ENCODE measurements around the gene E2F8. TPM values are rescaled to one million over a fixed set of nuclear protein-coding genes. Genes with fewer than 3 reads are reported as not detected.
A peak's percentile ranks its signal among the peaks of the same experiment; 100 is the strongest.

E2F8 gene
- polyA plus RNA-seq, 1 donor from 2014 or later = 0.07 TPM

DNA sequence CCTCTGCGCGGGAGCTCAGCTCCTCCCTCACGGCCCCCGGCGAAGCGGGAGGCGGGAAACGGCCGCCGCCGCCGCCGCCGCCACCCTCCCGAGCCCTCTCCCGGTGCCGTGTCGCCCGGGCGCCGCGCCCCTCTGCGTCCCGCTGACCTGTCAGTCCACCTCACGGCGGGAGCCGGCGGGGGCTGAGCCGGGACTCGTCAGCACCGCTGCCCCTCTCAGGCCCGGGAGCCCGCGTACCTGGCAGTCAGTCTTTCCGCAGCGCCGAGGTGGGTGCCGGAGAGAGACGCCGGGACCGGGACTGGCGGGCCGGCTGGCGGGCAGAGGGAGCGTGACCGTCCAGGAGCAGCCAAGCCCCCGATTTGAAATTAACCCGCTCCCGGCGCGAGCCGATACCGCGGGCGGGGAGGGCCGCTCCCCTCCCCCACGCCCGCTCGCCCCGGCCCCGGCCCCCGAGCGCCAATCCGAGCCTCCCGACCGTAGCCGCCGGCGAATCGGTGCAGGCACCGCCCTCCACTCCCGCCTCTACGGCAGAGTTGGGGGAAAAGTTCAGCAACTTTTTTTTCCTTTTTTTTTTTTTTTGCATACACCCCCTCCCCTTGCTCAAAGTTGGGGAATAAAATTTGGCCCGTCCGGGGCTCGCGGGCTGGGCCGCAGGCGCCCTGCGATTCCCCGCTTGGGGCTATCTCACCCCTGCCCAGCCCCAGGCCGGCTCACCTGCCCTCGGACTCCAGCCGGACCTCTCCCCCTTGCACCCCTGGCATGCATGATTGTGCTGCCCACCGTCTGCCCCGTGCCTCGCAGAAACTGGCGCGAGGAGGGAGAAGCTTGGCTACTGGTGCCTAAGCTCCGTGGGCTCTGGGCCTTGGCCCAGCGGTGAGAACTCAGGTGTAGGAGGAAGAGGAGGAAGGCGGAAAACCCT is 774 bp upstream of the E2F8 start:
- TF ChIP-seq TAF1 (IDR thresholded peaks at IDR 0.05; ENCODE audit: low read depth) (no peak), SMC3 (conservative IDR thresholded peaks at IDR 0.05; ENCODE audit: poor library complexity) (no peak), EZH2 (IDR thresholded peaks at IDR 0.05; ENCODE audit: borderline replicate concordance, insufficient read depth, low read length, poor library complexity, severe bottlenecking) (peak; percentile 75), RAD21 (conservative IDR thresholded peaks at IDR 0.05) (no peak), REST (IDR thresholded peaks at IDR 0.05; ENCODE audit: borderline replicate concordance) (no peak)
- Histone ChIP-seq H3K27me3 (ENCODE audit: insufficient read depth, low read depth, low read length) (peaks cover 42% of the 10 kb centered on the region), H3F3A (ENCODE audit: insufficient read depth, low read length, poor library complexity, severe bottlenecking) (no peaks in the 10 kb centered on the region), H2AFZ (ENCODE audit: low read depth, low read length) (no peak overlapping the region), H3K9me2 (ENCODE audit: insufficient read depth, low read length) (no peaks in the 10 kb centered on the region), H3K36me3 (ENCODE audit: insufficient read depth, low read length) (no peaks in the 10 kb centered on the region), H3K9ac (ENCODE audit: low read length) (no peak overlapping the region), H3K4me2 (ENCODE audit: low read length) (peak overlapping the region; percentile 48), H3K79me2 (replicated peaks; ENCODE audit: insufficient read depth, low read length) (no peaks in the 10 kb centered on the region), H3K4me3 (ENCODE audit: low read length) (peak overlapping the region; percentile 84), H4K20me1 (ENCODE audit: insufficient read depth) (no peaks in the 10 kb centered on the region), H3K9me3 (ENCODE audit: low read length) (no peaks in the 10 kb centered on the region), H3K27ac (ENCODE audit: low read length) (no peak overlapping the region)

GRCh38 chr11:19239039-19239438 is 1.7 kb downstream of the E2F8 start:
- H3K27me3 ChIP-seq (ENCODE audit: insufficient read depth, low read depth, low read length) = peaks cover 35% of the 10 kb centered on the region
- no peaks in the 10 kb centered on the region for H3K9me3 ChIP-seq (ENCODE audit: low read length)
- no peak overlapping the region for H3K4me2 ChIP-seq (ENCODE audit: low read length)
- no peak overlapping the region for H3K9ac ChIP-seq (ENCODE audit: low read length)
- TF ChIP-seq SMC3 (conservative IDR thresholded peaks at IDR 0.05; ENCODE audit: poor library complexity) (no peak), MXI1 (conservative IDR thresholded peaks at IDR 0.05; ENCODE audit: poor library complexity, severe bottlenecking) (no peak), POLR2AphosphoS5 (IDR thresholded peaks at IDR 0.05) (no peak), EP300 (conservative IDR thresholded peaks at IDR 0.05; ENCODE audit: poor library complexity, severe bottlenecking) (no peak), CTCF (IDR thresholded peaks at IDR 0.05; ENCODE audit: poor library complexity, severe bottlenecking) (no peak), RAD21 (conservative IDR thresholded peaks at IDR 0.05) (no peak), EZH2 (IDR thresholded peaks at IDR 0.05; ENCODE audit: borderline replicate concordance, insufficient read depth, low read length, poor library complexity, severe bottlenecking) (no peak), REST (IDR thresholded peaks at IDR 0.05; ENCODE audit: borderline replicate concordance) (no peak), TAF1 (IDR thresholded peaks at IDR 0.05; ENCODE audit: low read depth) (no peak)
- no peaks in the 10 kb centered on the region for H3F3A ChIP-seq (ENCODE audit: insufficient read depth, low read length, poor library complexity, severe bottlenecking)
- H4K20me1 ChIP-seq (ENCODE audit: insufficient read depth) = no peaks in the 10 kb centered on the region
- no peaks in the 10 kb centered on the region for H3K79me2 ChIP-seq (replicated peaks; ENCODE audit: insufficient read depth, low read length)
- H3K4me3 ChIP-seq (ENCODE audit: low read length) = no peak overlapping the region
- H3K9me2 ChIP-seq (ENCODE audit: insufficient read depth, low read length) = no peaks in the 10 kb centered on the region
- no peak overlapping the region for H2AFZ ChIP-seq (ENCODE audit: low read depth, low read length)
- H3K27ac ChIP-seq (ENCODE audit: low read length) = no peak overlapping the region
- H3K36me3 ChIP-seq (ENCODE audit: insufficient read depth, low read length) = no peaks in the 10 kb centered on the region

Data from neural cell (in vitro differentiated cells).